NT2/D1 (cell line): Measurements from ENCODE around the gene AK1.

ENCODE experiments used
- DNase-seq: peaks from one replicate; pipeline ENCODE4 v3.0.0-alpha.2; 2011; ENCODE audit warnings: low read depth, low spot score
- H3K27me3 ChIP-seq: 2 replicates; pipeline ENCODE4 v1.6.0; 2011; ENCODE audit warnings: mild to moderate bottlenecking; ENCODE audit not compliant: insufficient read length, insufficient read depth
- H3K36me3 ChIP-seq: 2 replicates; pipeline ENCODE4 v1.6.1; 2011; ENCODE audit warnings: mild to moderate bottlenecking, low read length, mixed read lengths; ENCODE audit not compliant: insufficient read depth, insufficient read length
- H3K4me1 ChIP-seq: 2 replicates; pipeline ENCODE4 v1.5.1; 2011; ENCODE audit not compliant: insufficient read depth, insufficient read length
- H3K4me3 ChIP-seq: 2 replicates; pipeline ENCODE4 v1.5.1; 2011; ENCODE audit warnings: low read depth; ENCODE audit not compliant: insufficient read length
- H3K9ac ChIP-seq: 2 replicates; pipeline ENCODE4 v1.6.0; 2011; ENCODE audit warnings: low read depth; ENCODE audit not compliant: insufficient read length
- H3K9me3 ChIP-seq: 2 replicates; pipeline ENCODE4 v1.5.1; 2011; ENCODE audit warnings: mild to moderate bottlenecking, low read length; ENCODE audit not compliant: insufficient read depth
- SUZ12 ChIP-seq: IDR thresholded peaks from 2 replicates; pipeline ENCODE4 v1.6.1; 2011; ENCODE audit not compliant: insufficient read length, insufficient read depth; ENCODE audit errors: extremely low read depth
- YY1 ChIP-seq: IDR thresholded peaks from 2 replicates; pipeline ENCODE4 v1.6.1; 2011; ENCODE audit not compliant: insufficient read length, insufficient read depth
- ZNF274 ChIP-seq: IDR thresholded peaks from 2 replicates; pipeline ENCODE4 v1.6.1; 2011; ENCODE audit warnings: mild to moderate bottlenecking, low read depth, low read length

Gene AK1

DNA sequence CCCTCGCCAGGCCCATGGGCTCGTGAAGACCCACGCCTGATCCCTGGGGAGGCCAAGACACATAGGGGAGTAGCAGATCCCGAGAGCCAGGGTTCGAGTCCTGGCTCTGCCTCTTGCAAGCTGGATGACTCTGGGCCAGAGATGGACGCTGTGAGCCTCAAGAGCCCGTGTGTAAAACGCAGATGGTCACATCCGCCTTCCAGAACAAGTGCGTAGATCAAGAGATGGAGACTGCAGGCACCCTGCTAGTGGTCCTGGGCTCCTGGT is 31.1 kb upstream of the AK1 start:
- Histone ChIP-seq H3K9me3 (no peaks in the 10 kb centered on the region), H3K9ac (no peak overlapping the region), H3K36me3 (peaks cover 24% of the 10 kb centered on the region), H3K4me1 (peaks cover 25% of the 10 kb centered on the region), H3K4me3 (no peak overlapping the region), H3K27me3 (no peaks in the 10 kb centered on the region)
- TF ChIP-seq YY1 (no peak), ZNF274 (no peak), SUZ12 (no peak)
- no peak for DNase-seq

DNA sequence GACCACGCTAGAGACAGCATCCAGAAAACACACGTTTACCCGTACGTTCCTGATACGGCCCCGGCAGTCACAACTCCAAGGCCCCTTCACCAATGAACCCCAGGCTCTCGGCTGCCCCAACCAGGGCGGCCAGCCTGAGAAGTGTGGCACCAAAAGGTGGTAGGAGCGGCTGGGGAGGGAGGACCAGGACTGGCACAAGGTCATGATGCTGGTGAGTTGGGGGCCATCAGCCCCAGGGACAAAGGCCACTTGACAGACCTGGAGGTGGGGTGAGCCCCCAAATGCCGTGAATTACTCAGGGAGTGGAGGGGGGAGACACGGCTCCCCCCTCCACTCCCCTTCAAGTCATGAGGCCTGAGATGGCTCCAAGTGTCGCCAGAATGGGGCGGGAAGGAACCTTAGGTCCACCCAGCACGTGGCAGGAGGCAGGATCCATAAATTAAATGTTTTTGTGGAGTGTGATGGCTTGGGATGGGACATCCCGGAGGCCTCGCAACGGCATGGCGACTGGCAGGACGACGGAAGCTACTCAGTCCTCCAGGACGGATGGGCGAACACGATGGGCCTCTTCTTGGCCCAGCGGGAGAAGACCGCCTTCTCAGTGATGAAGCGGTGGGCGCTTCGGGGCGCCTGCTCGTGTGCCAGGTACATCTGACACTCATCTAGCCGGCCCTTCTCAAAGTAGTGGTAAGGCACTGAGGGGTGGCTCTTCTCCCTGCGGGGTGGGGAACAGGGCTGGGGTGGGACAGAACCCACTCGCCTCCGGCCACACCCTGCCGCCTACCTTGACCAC is 30.6 kb upstream of the AK1 start:
- H3K27me3 ChIP-seq = no peaks in the 10 kb centered on the region
- TF ChIP-seq ZNF274 (no peak), YY1 (no peak), SUZ12 (no peak)

DNA sequence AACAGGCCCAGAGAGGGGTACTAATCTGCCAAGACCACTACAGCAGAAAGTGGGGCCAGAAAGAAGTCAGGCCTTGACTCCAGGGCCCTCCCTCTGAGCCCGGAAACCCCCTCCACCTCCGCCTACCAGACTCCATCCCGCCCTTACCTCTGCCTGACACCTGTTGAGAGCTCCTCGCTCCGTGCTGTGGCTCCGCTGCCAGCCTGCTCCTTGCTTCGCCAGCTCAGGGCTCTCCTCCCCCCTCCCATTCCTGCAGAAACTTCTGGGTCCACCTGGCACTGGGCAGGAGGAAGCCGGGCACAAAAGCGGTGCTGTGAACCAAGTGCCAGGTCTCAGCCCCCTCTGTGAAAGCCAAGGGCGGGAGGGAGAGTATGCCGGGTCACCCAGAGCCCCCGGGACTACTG is 28.3 kb upstream of the AK1 start:
- Histone ChIP-seq H3K36me3 (peaks cover 7% of the 10 kb centered on the region), H3K4me3 (no peak overlapping the region), H3K27me3 (no peaks in the 10 kb centered on the region), H3K4me1 (peaks cover 24% of the 10 kb centered on the region), H3K9ac (peak overlapping the region; percentile 56), H3K9me3 (no peaks in the 10 kb centered on the region)
- no peak for DNase-seq
- TF ChIP-seq YY1 (no peak), ZNF274 (no peak), SUZ12 (no peak)

More for the DNA sequence above, 30.6 kb upstream of the AK1 start:
- no peak overlapping the region for H3K9ac ChIP-seq
- H3K9me3 ChIP-seq = no peaks in the 10 kb centered on the region
- H3K36me3 ChIP-seq = peaks cover 24% of the 10 kb centered on the region
- no peak for DNase-seq
- H3K4me3 ChIP-seq = no peak overlapping the region
- peaks cover 27% of the 10 kb centered on the region for H3K4me1 ChIP-seq

DNA sequence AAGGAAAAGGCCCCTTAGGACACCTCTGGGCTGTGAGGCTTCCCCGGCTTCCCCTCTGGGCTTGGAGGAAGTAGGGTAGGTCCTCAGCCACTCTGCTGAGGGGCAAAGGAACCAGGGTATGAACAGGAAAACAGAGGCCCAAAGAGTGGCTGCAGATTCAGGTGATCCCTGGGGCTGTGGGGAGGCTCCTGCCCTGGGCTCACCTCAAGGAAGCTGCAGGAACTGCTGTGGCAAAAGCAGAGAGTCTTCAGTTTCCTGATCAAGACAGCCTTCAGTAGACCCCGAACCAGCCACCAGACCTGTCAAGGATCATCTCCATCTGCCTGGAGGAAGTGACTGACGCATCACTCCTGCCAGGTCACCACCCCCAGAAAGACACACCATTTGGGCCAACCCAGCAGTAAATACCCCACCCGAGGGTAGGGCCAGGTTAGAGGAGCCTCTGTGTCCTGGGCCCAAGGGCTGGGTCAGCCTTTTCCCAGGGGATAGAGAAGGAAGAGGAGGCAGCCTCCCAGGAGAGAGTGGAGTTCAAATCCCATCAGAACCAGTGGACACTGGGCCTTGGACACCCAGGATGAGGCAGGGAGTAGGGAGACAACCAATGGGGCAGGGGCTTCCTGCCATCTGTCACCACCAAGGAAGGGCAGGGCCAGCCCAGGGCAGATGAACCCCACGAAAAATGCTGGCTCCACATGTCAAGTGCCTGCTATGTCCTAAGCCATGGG is 27.7 kb upstream of the AK1 start:
- no peak for DNase-seq
- Histone ChIP-seq H3K4me1 (peaks cover 24% of the 10 kb centered on the region), H3K27me3 (no peaks in the 10 kb centered on the region), H3K9ac (peak overlapping the region; percentile 5), H3K4me3 (no peak overlapping the region), H3K9me3 (no peaks in the 10 kb centered on the region), H3K36me3 (peaks cover 6% of the 10 kb centered on the region)
- no peak for TF ChIP-seq ZNF274
- TF ChIP-seq SUZ12 = no peak
- no peak for TF ChIP-seq YY1

DNA sequence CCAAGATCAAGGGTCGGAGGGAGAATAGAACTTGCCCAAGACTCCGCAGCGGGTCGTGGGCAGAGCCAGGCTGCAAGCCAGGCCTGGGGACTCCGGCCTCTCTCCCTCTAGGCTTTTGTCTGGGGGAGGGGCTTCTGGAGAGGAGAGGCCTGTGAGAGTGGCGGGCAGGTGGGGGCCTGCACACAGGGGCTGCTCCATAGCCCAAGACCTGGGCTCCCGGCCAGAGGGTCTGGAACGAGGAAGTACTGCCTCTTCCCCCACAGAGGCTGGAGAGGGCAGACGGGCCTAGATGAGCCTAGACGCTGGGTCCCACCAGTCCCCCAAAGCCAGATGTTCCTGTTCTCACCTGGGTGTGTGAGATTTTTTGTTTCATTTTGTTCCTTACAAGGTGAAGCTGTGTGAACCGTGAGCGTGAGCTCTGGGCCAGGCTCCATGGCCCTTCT is 27.1 kb upstream of the AK1 start:
- peaks cover 27% of the 10 kb centered on the region for H3K4me1 ChIP-seq
- H3K9ac ChIP-seq = peak overlapping the region; percentile 5
- H3K4me3 ChIP-seq = no peak overlapping the region
- peaks cover under 1% of the 10 kb centered on the region for H3K36me3 ChIP-seq
- DNase-seq = no peak
- peaks cover 5% of the 10 kb centered on the region for H3K27me3 ChIP-seq
- no peaks in the 10 kb centered on the region for H3K9me3 ChIP-seq
- no peak for TF ChIP-seq ZNF274
- no peak for TF ChIP-seq SUZ12
- no peak for TF ChIP-seq YY1

DNA sequence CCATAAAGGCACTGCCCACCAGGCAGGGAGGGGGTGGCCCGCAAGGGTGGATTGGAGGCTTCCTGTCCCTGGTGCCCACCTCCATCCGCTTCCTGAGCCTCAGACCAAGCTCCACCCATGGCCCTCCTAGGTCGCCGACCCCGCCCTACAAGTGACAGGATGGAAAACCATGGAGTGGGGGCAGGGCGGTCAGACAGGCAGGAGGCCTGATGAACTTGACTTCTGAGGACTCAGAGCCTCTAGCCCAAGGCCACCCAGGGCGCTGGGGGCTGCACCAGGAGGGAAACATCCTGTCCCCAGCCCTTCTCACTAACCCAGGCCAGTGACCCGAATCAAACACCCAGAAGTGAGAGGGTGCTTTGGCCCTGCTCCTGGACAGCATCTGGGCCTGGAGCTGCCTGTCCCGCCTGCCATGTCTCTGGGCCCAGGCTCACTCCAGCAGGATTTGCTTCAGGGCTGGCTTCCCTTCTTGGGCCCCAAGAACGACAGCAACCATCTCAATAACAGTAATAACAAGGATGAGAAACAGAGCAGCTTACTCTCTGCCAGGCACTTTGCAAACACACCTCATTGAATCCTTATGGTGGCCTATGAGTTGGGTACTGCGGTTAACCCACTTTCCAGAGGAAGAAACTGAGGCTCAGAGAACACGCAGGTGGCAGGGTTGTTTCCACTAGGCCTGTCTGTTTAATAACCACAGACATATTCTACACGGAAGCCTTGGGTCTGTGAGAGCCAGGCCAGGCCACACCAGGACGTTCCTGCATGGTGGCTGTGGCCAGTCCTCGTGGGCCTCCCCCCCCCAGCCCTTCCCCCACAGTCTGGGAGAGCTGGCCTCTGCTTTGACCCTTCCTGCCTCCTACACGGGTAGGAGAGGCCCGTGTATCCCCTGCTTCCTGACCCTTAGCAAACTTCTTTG is 26.3 kb upstream of the AK1 start:
- no peak for TF ChIP-seq YY1
- no peak for TF ChIP-seq ZNF274
- no peak for TF ChIP-seq SUZ12
- Histone ChIP-seq H3K9me3 (no peaks in the 10 kb centered on the region), H3K9ac (peak overlapping the region; percentile 63), H3K36me3 (no peaks in the 10 kb centered on the region), H3K4me3 (no peak overlapping the region), H3K4me1 (peaks cover 27% of the 10 kb centered on the region), H3K27me3 (peaks cover 5% of the 10 kb centered on the region)
- peak; percentile 72 for DNase-seq
